Measurements from ENCODE around the gene ALOX5.

ALOX5 gene

GRCh38 chr10:45377858-45378257, 3.8 kb downstream of the ALOX5 start:
- peak overlapping the region; percentile 85 for H3K27ac ChIP-seq (replicated peaks)
- no peak overlapping the region for H3K4me3 ChIP-seq (replicated peaks; ENCODE audit: insufficient read depth, low read length)
- no peaks in the 10 kb centered on the region for H3K27me3 ChIP-seq (ENCODE audit: insufficient read depth, poor library complexity, severe bottlenecking)
- no peak for DNase-seq (ENCODE audit: low read depth in 1 of 2, low spot score in 1 of 2)
- no peak for TF ChIP-seq POLR2AphosphoS5 (IDR thresholded peaks at IDR 0.05; ENCODE audit: low read depth)
- no peak for TF ChIP-seq REST (IDR thresholded peaks at IDR 0.05; ENCODE audit: insufficient replicate concordance, low read depth)
- no peak for TF ChIP-seq GABPA (IDR thresholded peaks at IDR 0.05; ENCODE audit: low read depth)
- TF ChIP-seq CTCF (IDR thresholded peaks at IDR 0.05; ENCODE audit: insufficient read depth, low read length), result no peak
- TF ChIP-seq SPI1 (IDR thresholded peaks at IDR 0.05; ENCODE audit: borderline replicate concordance, low read depth), result no peak

DNA sequence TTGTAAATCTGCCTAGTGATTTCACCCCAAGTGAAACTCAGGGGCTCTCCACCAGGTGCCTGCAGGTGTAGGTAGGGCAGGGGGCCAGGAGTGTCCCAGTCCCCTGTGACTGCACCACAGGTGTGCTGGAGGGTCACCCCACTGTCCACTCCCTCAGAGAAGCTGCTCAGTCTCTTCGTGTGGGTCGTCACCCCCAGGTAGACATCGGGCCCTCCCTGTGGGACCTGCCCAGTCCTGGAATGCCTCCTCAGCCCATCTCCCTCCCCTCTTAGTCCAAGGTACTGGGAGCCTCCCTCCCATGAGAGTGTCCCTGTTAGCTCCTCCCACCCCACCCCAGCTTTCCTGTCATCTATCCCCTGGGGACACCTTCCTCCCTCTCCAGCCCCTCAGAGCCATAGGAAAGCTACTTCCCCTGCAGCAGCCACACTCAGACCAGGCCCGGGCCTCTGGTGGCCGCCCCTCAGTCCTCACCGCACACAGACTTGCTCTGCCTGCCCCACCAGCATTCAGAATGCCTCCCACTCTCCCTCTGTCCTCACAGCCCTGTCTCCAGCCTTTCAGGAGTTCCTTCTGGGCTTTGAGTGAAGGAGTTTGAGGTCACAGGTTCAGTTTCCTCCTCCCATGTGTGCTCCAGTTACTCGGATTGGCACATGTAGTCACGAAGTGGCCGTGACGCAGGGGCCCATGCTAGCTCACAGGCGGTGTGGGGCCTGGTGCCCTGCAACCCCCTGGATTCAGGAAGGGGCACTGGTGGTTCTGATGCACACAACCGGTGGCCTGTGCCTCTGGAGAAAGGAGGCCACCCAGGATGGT, 5.1 kb downstream of the ALOX5 start:
- peak overlapping the region; percentile 85 for H3K27ac ChIP-seq (replicated peaks)
- H3K27me3 ChIP-seq (ENCODE audit: insufficient read depth, poor library complexity, severe bottlenecking), result no peaks in the 10 kb centered on the region
- peak; percentile 83 to 91 for DNase-seq (ENCODE audit: low read depth in 1 of 2, low spot score in 1 of 2)
- TF ChIP-seq REST (IDR thresholded peaks at IDR 0.05; ENCODE audit: insufficient replicate concordance, low read depth), result no peak
- TF ChIP-seq CTCF (IDR thresholded peaks at IDR 0.05; ENCODE audit: insufficient read depth, low read length), result no peak
- TF ChIP-seq GABPA (IDR thresholded peaks at IDR 0.05; ENCODE audit: low read depth), result no peak
- TF ChIP-seq SPI1 (IDR thresholded peaks at IDR 0.05; ENCODE audit: borderline replicate concordance, low read depth), result no peak
- TF ChIP-seq POLR2AphosphoS5 (IDR thresholded peaks at IDR 0.05; ENCODE audit: low read depth), result no peak
- H3K4me3 ChIP-seq (replicated peaks; ENCODE audit: insufficient read depth, low read length), result no peak overlapping the region

DNA sequence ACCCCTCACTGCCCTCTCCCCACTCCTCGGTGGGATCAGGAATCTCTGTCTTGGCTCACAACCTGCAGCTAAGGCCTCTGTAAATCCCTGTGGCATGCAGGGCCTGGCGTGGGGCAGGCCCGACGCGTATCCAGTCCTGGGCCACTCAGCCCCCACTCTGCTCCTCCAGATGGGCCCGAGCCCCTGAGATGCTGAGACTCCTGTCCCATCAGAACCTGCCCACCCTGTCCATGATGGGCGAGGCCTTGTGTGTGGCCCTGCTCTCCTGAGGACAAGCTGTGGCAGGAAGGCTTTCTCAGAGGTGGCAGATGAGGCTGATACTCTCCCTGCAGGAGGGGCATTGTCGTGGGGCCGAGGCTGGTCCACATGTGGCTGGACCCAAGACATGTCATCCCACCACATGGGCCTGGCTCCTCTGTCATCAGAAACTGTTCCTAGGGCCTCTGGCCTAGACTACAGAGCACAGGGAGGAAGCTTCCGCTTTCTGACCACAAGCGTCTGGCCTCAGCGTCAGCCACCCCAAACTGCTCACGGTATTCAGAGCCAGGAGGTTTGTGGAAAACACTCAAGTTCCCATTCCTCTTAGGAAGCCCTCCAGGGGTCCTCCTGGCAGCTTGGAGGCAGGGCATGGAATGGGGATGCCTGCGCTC, 6.0 kb downstream of the ALOX5 start:
- no peak overlapping the region for H3K4me3 ChIP-seq (replicated peaks; ENCODE audit: insufficient read depth, low read length)
- H3K27ac ChIP-seq (replicated peaks), result peak overlapping the region; percentile 85
- DNase-seq (ENCODE audit: low read depth in 1 of 2, low spot score in 1 of 2), result peak; percentile 89 to 96
- TF ChIP-seq POLR2AphosphoS5 (IDR thresholded peaks at IDR 0.05; ENCODE audit: low read depth), result peak; percentile 77
- no peak for TF ChIP-seq GABPA (IDR thresholded peaks at IDR 0.05; ENCODE audit: low read depth)
- no peak for TF ChIP-seq CTCF (IDR thresholded peaks at IDR 0.05; ENCODE audit: insufficient read depth, low read length)
- peak; percentile 63; the same call in 1 of the 2 replicates for TF ChIP-seq SPI1 (IDR thresholded peaks at IDR 0.05; ENCODE audit: borderline replicate concordance, low read depth)
- no peaks in the 10 kb centered on the region for H3K27me3 ChIP-seq (ENCODE audit: insufficient read depth, poor library complexity, severe bottlenecking)
